HepG2 (cell line): ENCODE measurements around the gene COMMD7. TPM values are rescaled to one million over a fixed set of nuclear protein-coding genes. Genes with fewer than 3 reads are reported as not detected.

Experiments
- CENPT ChIP-seq: sonication (generic); formaldehyde crosslinking; IDR thresholded peaks from 2 replicates; pipeline ENCODE4 v1.8.0; 2022; ENCODE audit warnings: low read depth, mild to moderate bottlenecking, moderate library complexity, missing genetic modification reagents
- GABPA ChIP-seq, 2 experiments: IDR thresholded peaks; 2 replicates each; pipeline ENCODE4 v1.6.1; 2011 to 2016; ENCODE audit warnings: low read depth in 2 of 2, low read length in 1 of 2, missing biosample characterization in 1 of 2, missing genetic modification characterization in 1 of 2
- GABPB1 ChIP-seq: IDR thresholded peaks from 2 replicates; pipeline ENCODE4 v1.6.1; 2016; ENCODE audit warnings: mild to moderate bottlenecking, missing genetic modification reagents, moderate library complexity, missing compliant biosample characterization
- KDM1A ChIP-seq: IDR thresholded peaks from 2 replicates; pipeline ENCODE4 v1.6.1; 2016; ENCODE audit warnings: missing compliant biosample characterization
- MED8 ChIP-seq: sonication (generic); formaldehyde crosslinking; IDR thresholded peaks from 2 replicates; pipeline ENCODE4 v1.8.1; 2023; ENCODE audit warnings: mild to moderate bottlenecking, missing genetic modification reagents; ENCODE audit not compliant: insufficient replicate concordance
- PAX8 ChIP-seq: sonication (generic); formaldehyde crosslinking; IDR thresholded peaks from 2 replicates; pipeline ENCODE4 v1.8.0; 2022; ENCODE audit warnings: mild to moderate bottlenecking, missing genetic modification reagents, borderline replicate concordance
- PHF21A ChIP-seq: sonication (generic); formaldehyde crosslinking; IDR thresholded peaks from 2 replicates; pipeline ENCODE4 v1.5.0; 2020; ENCODE audit warnings: mild to moderate bottlenecking, missing genetic modification reagents
- RBM39 ChIP-seq: fragments of 200-400 bp; formaldehyde crosslinking; IDR thresholded peaks from one replicate; pipeline ENCODE4 v1.6.1; 2018; ENCODE audit warnings: antibody characterized with exemption, mild to moderate bottlenecking, low read depth, low read length; ENCODE audit not compliant: poor library complexity, severe bottlenecking
- RORA ChIP-seq: sonication (generic); formaldehyde crosslinking; IDR thresholded peaks from 2 replicates; pipeline ENCODE4 v1.5.0; 2020; ENCODE audit warnings: mild to moderate bottlenecking, missing genetic modification reagents, moderate library complexity
- ZNF350 ChIP-seq: sonication (generic); formaldehyde crosslinking; IDR thresholded peaks from 2 replicates; pipeline ENCODE4 v1.4.0; 2020; ENCODE audit warnings: mild to moderate bottlenecking, low read depth, missing genetic modification reagents, borderline replicate concordance
- ZNF589 ChIP-seq: sonication (generic); formaldehyde crosslinking; conservative IDR thresholded peaks from 2 replicates; pipeline ENCODE4 v1.8.0; 2022; ENCODE audit warnings: mild to moderate bottlenecking, moderate library complexity, missing genetic modification reagents
- ZNF709 ChIP-seq: sonication (generic); formaldehyde crosslinking; IDR thresholded peaks from 2 replicates; pipeline ENCODE4 v1.5.0; 2020; ENCODE audit warnings: mild to moderate bottlenecking, missing genetic modification reagents
- ZSCAN20 ChIP-seq: sonication (generic); formaldehyde crosslinking; IDR thresholded peaks from 2 replicates; pipeline ENCODE4 v1.4.0; 2020; ENCODE audit warnings: missing genetic modification reagents, mild to moderate bottlenecking, borderline replicate concordance
- polyA plus RNA-seq, 8 experiments: library from polyadenylated mRNA; depleted of rRNA in 3 of 8; stranded (reverse) in 7 of 8; unstranded in 1 of 8; fragments of >200 nt; fragmentation: Illumina TruSeq in 4 of 8; extraction: Trizol in 4 of 8; gene quantifications; 2 replicates each; pipeline versions ENCODE4 v1.2.1 to v1.2.3, GENCODE V29; 2011 to 2016; ENCODE audit warnings: low read depth in 4 of 8, missing spikeins in 1 of 8, mixed read lengths in 1 of 8; ENCODE audit not compliant: insufficient read depth in 1 of 8
- total RNA-seq, 5 experiments: library from RNA; depleted of rRNA; stranded (reverse); fragments of >200 nt; fragmentation: Illumina TruSeq; extraction: Trizol; gene quantifications; 2 replicates each; pipeline ENCODE4 v1.2.3, GENCODE V29; 2016; ENCODE audit warnings: low read depth in 1 of 5
- TF ChIP-seq, protein P1 (sequence below): sonication (generic); formaldehyde crosslinking; conservative IDR thresholded peaks from 2 replicates; pipeline ENCODE4 v1.8.0; 2022; ENCODE audit warnings: missing genetic modification reagents
- TF ChIP-seq, protein P2 (sequence below): fragments of 450-650 bp; IDR thresholded peaks from 2 replicates; pipeline ENCODE4 v1.6.1; 2017; ENCODE audit warnings: mild to moderate bottlenecking
- TF ChIP-seq, protein P3 (sequence below), 2 experiments: sonication (generic) in 1 of 2; formaldehyde crosslinking in 1 of 2; IDR thresholded peaks; 2 replicates each; pipeline versions ENCODE4 v1.4.0 to v1.6.1; 2016 to 2020; ENCODE audit warnings: borderline replicate concordance in 1 of 2, low read depth in 1 of 2, mild to moderate bottlenecking in 1 of 2, missing genetic modification reagents in 1 of 2
- TF ChIP-seq, protein P4 (sequence below): sonication (generic); formaldehyde crosslinking; IDR thresholded peaks from 2 replicates; pipeline ENCODE4 v1.8.1; 2023; ENCODE audit warnings: missing genetic modification reagents, inconsistent platforms, borderline replicate concordance

Gene COMMD7
- total and polyA plus RNA-seq, 2 of the 13 experiments (the other 11 are each of a cell fraction or from before 2014, with no cell fraction given), result 42.1 to 53.3 TPM

DNA sequence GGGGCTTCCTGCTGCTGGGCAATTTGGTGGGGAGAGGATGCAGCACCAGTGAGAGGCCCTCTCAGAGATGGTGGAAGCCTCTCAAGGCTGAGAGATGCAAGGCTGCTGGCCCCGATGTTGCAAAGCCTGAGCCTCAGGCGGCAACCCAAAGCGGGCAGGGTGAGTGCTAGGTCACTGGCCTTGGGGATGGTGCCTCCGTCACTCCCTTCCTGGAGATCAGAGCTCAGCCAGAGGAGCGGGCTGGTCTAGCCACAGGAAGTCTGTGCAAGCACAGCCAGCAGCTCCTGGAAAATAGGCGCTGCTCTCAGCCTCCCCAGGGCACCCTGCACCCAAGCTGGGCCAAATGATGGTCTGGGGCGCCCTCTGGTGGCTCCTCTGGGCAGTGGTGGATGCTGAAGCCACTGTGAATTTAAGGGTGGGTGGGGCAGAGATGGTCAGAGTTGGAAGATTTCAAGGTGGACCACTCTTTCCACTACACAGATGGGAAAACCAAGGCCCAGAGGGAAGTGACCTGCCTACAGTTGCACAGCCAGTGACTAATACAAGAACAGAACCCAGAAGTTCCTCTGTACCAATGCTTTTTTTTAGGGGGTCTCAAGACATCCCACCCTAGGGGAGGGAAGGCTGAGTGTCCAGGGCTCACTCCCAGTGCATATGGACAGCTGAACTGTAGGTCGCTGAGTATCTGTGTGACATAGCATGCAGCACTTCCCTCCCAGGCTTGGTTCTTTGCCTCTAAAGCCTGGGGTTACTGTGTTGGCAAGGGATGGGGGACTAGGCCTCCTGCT, 90.3 kb downstream of the COMMD7 start (continued):
- TF ChIP-seq, protein P1, sequence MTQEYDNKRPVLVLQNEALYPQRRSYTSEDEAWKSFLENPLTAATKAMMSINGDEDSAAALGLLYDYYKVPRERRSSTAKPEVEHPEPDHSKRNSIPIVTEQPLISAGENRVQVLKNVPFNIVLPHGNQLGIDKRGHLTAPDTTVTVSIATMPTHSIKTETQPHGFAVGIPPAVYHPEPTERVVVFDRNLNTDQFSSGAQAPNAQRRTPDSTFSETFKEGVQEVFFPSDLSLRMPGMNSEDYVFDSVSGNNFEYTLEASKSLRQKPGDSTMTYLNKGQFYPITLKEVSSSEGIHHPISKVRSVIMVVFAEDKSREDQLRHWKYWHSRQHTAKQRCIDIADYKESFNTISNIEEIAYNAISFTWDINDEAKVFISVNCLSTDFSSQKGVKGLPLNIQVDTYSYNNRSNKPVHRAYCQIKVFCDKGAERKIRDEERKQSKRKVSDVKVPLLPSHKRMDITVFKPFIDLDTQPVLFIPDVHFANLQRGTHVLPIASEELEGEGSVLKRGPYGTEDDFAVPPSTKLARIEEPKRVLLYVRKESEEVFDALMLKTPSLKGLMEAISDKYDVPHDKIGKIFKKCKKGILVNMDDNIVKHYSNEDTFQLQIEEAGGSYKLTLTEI, result no peak
- no peak for TF ChIP-seq PAX8 (CRISPR knock-in tag)
- TF ChIP-seq, protein P2, sequence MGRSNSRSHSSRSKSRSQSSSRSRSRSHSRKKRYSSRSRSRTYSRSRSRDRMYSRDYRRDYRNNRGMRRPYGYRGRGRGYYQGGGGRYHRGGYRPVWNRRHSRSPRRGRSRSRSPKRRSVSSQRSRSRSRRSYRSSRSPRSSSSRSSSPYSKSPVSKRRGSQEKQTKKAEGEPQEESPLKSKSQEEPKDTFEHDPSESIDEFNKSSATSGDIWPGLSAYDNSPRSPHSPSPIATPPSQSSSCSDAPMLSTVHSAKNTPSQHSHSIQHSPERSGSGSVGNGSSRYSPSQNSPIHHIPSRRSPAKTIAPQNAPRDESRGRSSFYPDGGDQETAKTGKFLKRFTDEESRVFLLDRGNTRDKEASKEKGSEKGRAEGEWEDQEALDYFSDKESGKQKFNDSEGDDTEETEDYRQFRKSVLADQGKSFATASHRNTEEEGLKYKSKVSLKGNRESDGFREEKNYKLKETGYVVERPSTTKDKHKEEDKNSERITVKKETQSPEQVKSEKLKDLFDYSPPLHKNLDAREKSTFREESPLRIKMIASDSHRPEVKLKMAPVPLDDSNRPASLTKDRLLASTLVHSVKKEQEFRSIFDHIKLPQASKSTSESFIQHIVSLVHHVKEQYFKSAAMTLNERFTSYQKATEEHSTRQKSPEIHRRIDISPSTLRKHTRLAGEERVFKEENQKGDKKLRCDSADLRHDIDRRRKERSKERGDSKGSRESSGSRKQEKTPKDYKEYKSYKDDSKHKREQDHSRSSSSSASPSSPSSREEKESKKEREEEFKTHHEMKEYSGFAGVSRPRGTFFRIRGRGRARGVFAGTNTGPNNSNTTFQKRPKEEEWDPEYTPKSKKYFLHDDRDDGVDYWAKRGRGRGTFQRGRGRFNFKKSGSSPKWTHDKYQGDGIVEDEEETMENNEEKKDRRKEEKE, result no peak
- peak; percentile 99 for TF ChIP-seq ZNF350 (CRISPR knock-in tag)
- TF ChIP-seq, protein P3, sequence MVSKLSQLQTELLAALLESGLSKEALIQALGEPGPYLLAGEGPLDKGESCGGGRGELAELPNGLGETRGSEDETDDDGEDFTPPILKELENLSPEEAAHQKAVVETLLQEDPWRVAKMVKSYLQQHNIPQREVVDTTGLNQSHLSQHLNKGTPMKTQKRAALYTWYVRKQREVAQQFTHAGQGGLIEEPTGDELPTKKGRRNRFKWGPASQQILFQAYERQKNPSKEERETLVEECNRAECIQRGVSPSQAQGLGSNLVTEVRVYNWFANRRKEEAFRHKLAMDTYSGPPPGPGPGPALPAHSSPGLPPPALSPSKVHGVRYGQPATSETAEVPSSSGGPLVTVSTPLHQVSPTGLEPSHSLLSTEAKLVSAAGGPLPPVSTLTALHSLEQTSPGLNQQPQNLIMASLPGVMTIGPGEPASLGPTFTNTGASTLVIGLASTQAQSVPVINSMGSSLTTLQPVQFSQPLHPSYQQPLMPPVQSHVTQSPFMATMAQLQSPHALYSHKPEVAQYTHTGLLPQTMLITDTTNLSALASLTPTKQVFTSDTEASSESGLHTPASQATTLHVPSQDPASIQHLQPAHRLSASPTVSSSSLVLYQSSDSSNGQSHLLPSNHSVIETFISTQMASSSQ (IDR thresholded peaks at IDR 0.05; ENCODE audit: low read depth), result no peak
- TF ChIP-seq, protein P3 (CRISPR knock-in tag; IDR thresholded peaks at IDR 0.05; ENCODE audit: borderline replicate concordance), result no peak; the same call in 1 of the 2 replicates
- TF ChIP-seq ZSCAN20 (CRISPR knock-in tag), result no peak
- TF ChIP-seq ZNF589 (CRISPR knock-in tag), result no peak
- peak; percentile 85 for TF ChIP-seq GABPB1
- TF ChIP-seq MED8 (CRISPR knock-in tag), result no peak
- TF ChIP-seq KDM1A (CRISPR knock-in tag), result 0 out of 2 replicates have a peak, but pooled peaks have one; percentile 37
- TF ChIP-seq PHF21A (CRISPR knock-in tag), result peak; percentile 97
- TF ChIP-seq RBM39, result peak; percentile 72
- TF ChIP-seq RORA (CRISPR knock-in tag), result no peak
- TF ChIP-seq ZNF709, result no peak
- TF ChIP-seq GABPA (IDR thresholded peaks at IDR 0.05; ENCODE audit: low read depth, low read length), result no peak
- peak; percentile 76 for TF ChIP-seq GABPA (CRISPR knock-in tag; IDR thresholded peaks at IDR 0.05; ENCODE audit: low read depth)
- TF ChIP-seq CENPT (CRISPR knock-in tag), result no peak
- TF ChIP-seq, protein P4, sequence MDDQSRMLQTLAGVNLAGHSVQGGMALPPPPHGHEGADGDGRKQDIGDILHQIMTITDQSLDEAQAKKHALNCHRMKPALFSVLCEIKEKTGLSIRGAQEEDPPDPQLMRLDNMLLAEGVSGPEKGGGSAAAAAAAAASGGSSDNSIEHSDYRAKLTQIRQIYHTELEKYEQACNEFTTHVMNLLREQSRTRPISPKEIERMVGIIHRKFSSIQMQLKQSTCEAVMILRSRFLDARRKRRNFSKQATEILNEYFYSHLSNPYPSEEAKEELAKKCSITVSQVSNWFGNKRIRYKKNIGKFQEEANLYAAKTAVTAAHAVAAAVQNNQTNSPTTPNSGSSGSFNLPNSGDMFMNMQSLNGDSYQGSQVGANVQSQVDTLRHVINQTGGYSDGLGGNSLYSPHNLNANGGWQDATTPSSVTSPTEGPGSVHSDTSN (CRISPR knock-in tag), result no peak
